Prostate gland (tissue), 2 donors: ENCODE results near the gene LCE1A. TPM values are rescaled to one million over a fixed set of nuclear protein-coding genes. Genes with fewer than 3 reads are reported as not detected.

Experiments
- DNase-seq: peaks from one replicate; pipeline ENCODE4 v3.0.0-alpha.2; 2019; ENCODE audit warnings: low spot score
- H3K27ac ChIP-seq, 2 donors: fragments of 200-600 bp; sonication (generic); 2 replicates each; pipeline ENCODE4 v1.5.1; 2017 to 2019
- H3K27me3 ChIP-seq: fragments of 200-600 bp; sonication (generic); replicated peaks from 2 replicates; pipeline ENCODE4 v1.5.1; 2019; ENCODE audit not compliant: insufficient read depth
- H3K36me3 ChIP-seq, 2 donors: fragments of 200-600 bp; sonication (generic); 1 replicate in 1 of 2; 2 replicates in 1 of 2; pipeline versions ENCODE4 v1.5.1 to v1.8.1; 2017 to 2019
- H3K4me1 ChIP-seq: fragments of 200-600 bp; sonication (generic); replicated peaks from 2 replicates; pipeline ENCODE4 v1.5.1; 2019
- H3K4me3 ChIP-seq, 2 donors: fragments of 200-600 bp; sonication (generic); 2 replicates each; pipeline ENCODE4 v1.5.1; 2017 to 2019
- H3K9me3 ChIP-seq: fragments of 200-600 bp; sonication (generic); 2 replicates; pipeline ENCODE4 v1.5.1; 2017
- CTCF ChIP-seq, 4 experiments: fragments of 200-600 bp in 2 of 4; fragments of 450-650 bp in 2 of 4; sonication (generic) in 2 of 4; IDR thresholded peaks; 1 replicate in 3 of 4; 2 replicates in 1 of 4; pipeline ENCODE4 v1.5.1; 2016 to 2019; ENCODE audit warnings: antibody characterized with exemption in 4 of 4, mild to moderate bottlenecking in 2 of 4, moderate library complexity in 2 of 4
- POLR2A ChIP-seq: fragments of 450-650 bp; IDR thresholded peaks from one replicate; pipeline ENCODE4 v1.6.1; 2016; ENCODE audit warnings: antibody characterized with exemption, mild to moderate bottlenecking
- POLR2AphosphoS5 ChIP-seq: sonication (generic); formaldehyde crosslinking; IDR thresholded peaks from one replicate; pipeline ENCODE4 v1.6.1; 2017; ENCODE audit warnings: antibody characterized with exemption
- WGBS: methylation state at CpG from one replicate; pipeline ENCODE4 v1.1.5; 2018; 5-methylcytosine and 5-hydroxymethylcytosine counted together
- intact Hi-C: fragments of 100-400 bp; cut with DNase I; formaldehyde crosslinking; loops from one replicate; pipeline ENCODE4 v1.14.2; 2022
- total RNA-seq, 2 donors: library from RNA; depleted of rRNA; stranded (reverse); fragments of >200 nt; gene quantifications; one replicate each; pipeline ENCODE4 v1.1.0, GENCODE V29; 2016

Gene LCE1A
- total RNA-seq, 2 donors from 2014 or later: 3.4 TPM; not detected in 1

GRCh38 chr1:152817309-152817708 is 10.0 kb upstream of the LCE1A start:
- Histone ChIP-seq H3K4me1 (no peaks in the 10 kb centered on the region), H3K27ac (no peak overlapping the region), H3K27me3 (no peaks in the 10 kb centered on the region), H3K9me3 (no peaks in the 10 kb centered on the region), H3K36me3 (no peaks in the 10 kb centered on the region), H3K4me3 (no peak overlapping the region)
- DNase-seq: no peak
- TF ChIP-seq POLR2A (no peak), CTCF (IDR thresholded peaks at IDR 0.05) (no peak), POLR2AphosphoS5 (no peak)
- WGBS: 94% methylated on average over 6 of the region's 6 CpGs
- intact Hi-C loops: no loop called here

- intact Hi-C loops: no loop called here
- 36% methylated on average over 5 of the region's 5 CpGs for WGBS
Observed at GRCh38 chr1:152823294-152823693, 4.0 kb upstream of the LCE1A start.

GRCh38 chr1:152824964-152825363 is 2.3 kb upstream of the LCE1A start:
- no peak for DNase-seq
- intact Hi-C loops: no loop called here
- TF ChIP-seq CTCF (IDR thresholded peaks at IDR 0.05) (no peak), POLR2A (no peak), POLR2AphosphoS5 (no peak)
- Histone ChIP-seq H3K27me3 (no peaks in the 10 kb centered on the region), H3K4me3 (no peak overlapping the region), H3K4me1 (no peaks in the 10 kb centered on the region), H3K27ac (no peak overlapping the region), H3K9me3 (no peaks in the 10 kb centered on the region), H3K36me3 (no peaks in the 10 kb centered on the region)

More at GRCh38 chr1:152823294-152823693, 4.0 kb upstream of the LCE1A start:
- TF ChIP-seq POLR2A (no peak), CTCF (IDR thresholded peaks at IDR 0.05) (no peak), POLR2AphosphoS5 (no peak)
- H3K27ac ChIP-seq: no peak overlapping the region
- no peaks in the 10 kb centered on the region for H3K36me3 ChIP-seq
- H3K9me3 ChIP-seq: no peaks in the 10 kb centered on the region
- H3K4me3 ChIP-seq: no peak overlapping the region
- H3K4me1 ChIP-seq: no peaks in the 10 kb centered on the region
- DNase-seq: no peak
- H3K27me3 ChIP-seq: no peaks in the 10 kb centered on the region

GRCh38 chr1:152836870-152837269 is 9.6 kb downstream of the LCE1A start:
- Histone ChIP-seq H3K36me3 (no peaks in the 10 kb centered on the region), H3K4me3 (no peak overlapping the region), H3K4me1 (no peaks in the 10 kb centered on the region), H3K27me3 (no peaks in the 10 kb centered on the region), H3K27ac (no peak overlapping the region), H3K9me3 (no peaks in the 10 kb centered on the region)
- no peak for DNase-seq
- 48% methylated on average over 2 of the region's 2 CpGs for WGBS
- intact Hi-C loops: no loop called here
- TF ChIP-seq POLR2AphosphoS5: no peak
- TF ChIP-seq POLR2A: no peak
- TF ChIP-seq CTCF (IDR thresholded peaks at IDR 0.05): no peak

GRCh38 chr1:152842556-152842955 is 15.3 kb downstream of the LCE1A start, which contains the start of gene LCE6A:
Gene LCE6A (plus strand): TSS chr1:152842856. CDS start chr1:152843521, 665 bp downstream.
- Histone ChIP-seq H3K4me3 (no peak within 1 kb of the TSS), H3K27ac (no peak within 1 kb of the TSS), H3K27me3 (no peaks in the 10 kb centered on the region), H3K9me3 (no peaks in the 10 kb centered on the region), H3K36me3 (no peaks in the 10 kb centered on the region), H3K4me1 (no peaks in the 10 kb centered on the region)
- TF ChIP-seq CTCF (IDR thresholded peaks at IDR 0.05) (no peak), POLR2A (no peak), POLR2AphosphoS5 (no peak)
- 89% methylated on average over 3 of the region's 3 CpGs for WGBS
- DNase-seq: no peak
- intact Hi-C loops: no loop called here
